Activated CD4-positive, alpha-beta T cell treated with anti-CD3 and anti-CD28 coated beads, Interleukin-2, amount 50 U/mL, for 1 hour (primary cell): ENCODE results near the gene FOXN1.
"Not testable (repeated sequence)": the region's sequence is repeated elsewhere in the genome, so short reads cannot be mapped to it uniquely, and the experiment has no call there.

ENCODE experiments used
- DNase-seq: peaks from one replicate; pipeline ENCODE4 v3.0.0-alpha.2; 2020

The FOXN1 gene, protein sequence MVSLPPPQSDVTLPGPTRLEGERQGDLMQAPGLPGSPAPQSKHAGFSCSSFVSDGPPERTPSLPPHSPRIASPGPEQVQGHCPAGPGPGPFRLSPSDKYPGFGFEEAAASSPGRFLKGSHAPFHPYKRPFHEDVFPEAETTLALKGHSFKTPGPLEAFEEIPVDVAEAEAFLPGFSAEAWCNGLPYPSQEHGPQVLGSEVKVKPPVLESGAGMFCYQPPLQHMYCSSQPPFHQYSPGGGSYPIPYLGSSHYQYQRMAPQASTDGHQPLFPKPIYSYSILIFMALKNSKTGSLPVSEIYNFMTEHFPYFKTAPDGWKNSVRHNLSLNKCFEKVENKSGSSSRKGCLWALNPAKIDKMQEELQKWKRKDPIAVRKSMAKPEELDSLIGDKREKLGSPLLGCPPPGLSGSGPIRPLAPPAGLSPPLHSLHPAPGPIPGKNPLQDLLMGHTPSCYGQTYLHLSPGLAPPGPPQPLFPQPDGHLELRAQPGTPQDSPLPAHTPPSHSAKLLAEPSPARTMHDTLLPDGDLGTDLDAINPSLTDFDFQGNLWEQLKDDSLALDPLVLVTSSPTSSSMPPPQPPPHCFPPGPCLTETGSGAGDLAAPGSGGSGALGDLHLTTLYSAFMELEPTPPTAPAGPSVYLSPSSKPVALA

GRCh38 chr17:28505986-28506665 is at the start of gene FOXN1:
FOXN1 (plus strand) TSS chr17:28506348; CDS start chr17:28523970, 17,622 bp downstream.
- no peak for DNase-seq

DNA sequence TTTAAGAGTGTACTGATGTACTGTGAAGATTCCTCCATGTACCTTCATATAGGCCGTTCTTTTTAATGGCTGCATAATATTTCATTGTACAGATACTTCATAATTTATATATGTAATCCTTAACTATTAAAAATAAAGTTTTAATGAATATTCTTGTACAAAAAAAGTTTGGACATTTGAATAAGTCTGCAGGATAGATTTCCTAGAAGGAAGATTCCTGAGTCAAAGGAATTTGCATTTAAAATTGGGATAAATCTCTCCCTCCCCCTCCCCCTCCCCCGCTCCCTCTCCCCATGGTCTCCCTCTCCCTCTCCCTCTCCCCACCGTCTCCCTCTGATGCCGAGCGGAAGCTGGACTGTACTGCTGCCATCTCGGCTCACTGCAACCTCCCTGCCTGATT is 48.3 kb upstream of the FOXN1 start:
- no peak for DNase-seq

GRCh38 chr17:28458881-28459280 is 47.3 kb upstream of the FOXN1 start:
- not testable (repeated sequence) for DNase-seq

DNA sequence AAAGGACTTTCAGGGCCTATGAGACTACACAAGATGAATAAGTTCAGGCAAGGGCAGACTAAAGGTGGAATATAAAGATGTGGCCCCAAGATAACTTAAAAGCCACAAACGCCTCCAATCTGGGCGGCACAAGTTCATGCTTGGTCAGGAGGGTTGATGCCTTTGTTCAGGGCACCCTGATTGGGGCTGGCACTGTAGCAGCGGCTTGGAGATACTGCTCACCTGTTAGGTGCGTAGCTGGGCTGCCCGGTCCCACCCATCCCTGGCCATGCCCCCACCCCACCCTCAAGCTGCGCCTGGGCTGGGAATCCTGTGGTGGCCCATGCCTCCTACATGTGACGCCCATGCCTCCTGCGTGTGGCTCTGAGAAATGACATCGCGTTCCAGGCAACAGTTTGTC is 45.2 kb upstream of the FOXN1 start:
- DNase-seq = no peak

- DNase-seq = no peak
Measured at GRCh38 chr17:28466001-28466400, 40.1 kb upstream of the FOXN1 start.

DNA sequence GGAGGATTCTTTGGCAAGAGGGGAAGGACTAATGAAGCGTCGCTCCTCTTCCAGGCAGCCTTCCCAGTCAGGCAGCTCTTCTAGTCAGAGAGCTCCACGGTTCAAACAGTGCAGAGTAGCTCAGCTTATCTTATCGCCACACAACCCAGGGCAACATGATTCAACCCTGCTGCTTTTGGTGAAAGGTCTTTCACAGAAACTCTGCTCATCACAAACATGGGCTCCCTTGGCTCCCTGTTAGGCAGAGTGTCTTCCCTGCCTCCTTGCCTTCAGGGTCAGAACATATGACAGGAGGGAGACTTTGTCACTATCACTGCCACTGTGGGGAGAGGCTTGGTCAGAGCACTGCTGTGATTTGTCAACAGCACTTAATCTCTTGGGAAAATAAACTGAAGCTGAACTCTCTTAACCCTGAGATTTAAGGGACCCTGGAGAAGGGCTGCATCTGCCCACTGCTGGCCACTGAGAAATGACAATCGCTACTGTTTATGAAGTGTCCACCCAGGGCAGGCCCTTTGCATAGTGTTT is 39.6 kb upstream of the FOXN1 start:
- DNase-seq = no peak

GRCh38 chr17:28467456-28468025 is 38.6 kb upstream of the FOXN1 start:
- DNase-seq = no peak

DNA sequence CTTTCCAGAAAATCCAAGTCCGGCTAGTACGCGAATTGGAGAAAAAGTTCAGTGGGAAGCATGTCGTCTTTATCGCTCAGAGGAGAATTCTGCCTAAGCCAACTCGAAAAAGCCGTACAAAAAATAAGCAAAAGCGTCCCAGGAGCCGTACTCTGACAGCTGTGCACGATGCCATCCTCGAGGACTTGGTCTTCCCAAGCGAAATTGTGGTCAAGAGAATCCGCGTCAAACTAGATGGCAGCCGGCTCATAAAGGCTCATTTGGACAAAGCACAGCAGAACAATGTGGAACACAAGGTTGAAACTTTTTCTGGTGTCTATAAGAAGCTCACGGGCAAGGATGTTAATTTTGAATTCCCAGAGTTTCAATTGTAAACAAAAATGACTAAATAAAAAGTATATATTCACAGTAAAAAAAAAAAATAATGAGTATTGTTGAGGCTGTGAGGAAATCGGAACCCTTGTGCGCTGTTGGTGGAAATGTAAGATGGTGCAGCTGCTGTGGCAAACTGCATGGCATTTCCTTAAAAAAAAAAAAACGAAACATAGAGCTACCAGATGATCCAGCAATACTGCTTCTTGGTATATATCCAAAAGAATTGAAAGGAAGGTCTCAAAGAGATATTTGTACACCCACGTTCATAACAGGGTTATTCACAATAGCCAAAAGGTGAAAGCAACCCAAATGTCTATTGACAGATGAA is 38.0 kb upstream of the FOXN1 start:
- DNase-seq = not testable (repeated sequence)

DNA sequence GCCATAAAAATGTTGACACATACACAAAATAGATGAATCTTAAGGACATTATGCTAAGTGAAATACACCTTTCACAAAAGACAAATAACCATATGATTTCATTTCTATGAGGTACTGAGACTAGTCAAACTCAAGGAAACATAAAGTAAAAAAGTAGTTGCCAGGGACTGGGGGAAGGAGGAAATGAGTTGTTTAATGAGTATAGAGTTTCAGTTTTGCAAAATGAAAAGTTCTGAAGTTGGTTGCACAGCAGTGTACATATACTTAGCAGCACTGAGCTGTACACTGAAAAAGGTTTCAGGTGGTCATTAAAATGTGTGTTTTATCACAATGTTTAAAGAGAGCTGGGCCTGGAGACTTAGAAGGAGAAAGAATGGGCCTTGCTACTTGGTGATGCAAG is 37.4 kb upstream of the FOXN1 start:
- no peak for DNase-seq

- DNase-seq = no peak
Measured at GRCh38 chr17:28469376-28469775, 36.8 kb upstream of the FOXN1 start.

DNA sequence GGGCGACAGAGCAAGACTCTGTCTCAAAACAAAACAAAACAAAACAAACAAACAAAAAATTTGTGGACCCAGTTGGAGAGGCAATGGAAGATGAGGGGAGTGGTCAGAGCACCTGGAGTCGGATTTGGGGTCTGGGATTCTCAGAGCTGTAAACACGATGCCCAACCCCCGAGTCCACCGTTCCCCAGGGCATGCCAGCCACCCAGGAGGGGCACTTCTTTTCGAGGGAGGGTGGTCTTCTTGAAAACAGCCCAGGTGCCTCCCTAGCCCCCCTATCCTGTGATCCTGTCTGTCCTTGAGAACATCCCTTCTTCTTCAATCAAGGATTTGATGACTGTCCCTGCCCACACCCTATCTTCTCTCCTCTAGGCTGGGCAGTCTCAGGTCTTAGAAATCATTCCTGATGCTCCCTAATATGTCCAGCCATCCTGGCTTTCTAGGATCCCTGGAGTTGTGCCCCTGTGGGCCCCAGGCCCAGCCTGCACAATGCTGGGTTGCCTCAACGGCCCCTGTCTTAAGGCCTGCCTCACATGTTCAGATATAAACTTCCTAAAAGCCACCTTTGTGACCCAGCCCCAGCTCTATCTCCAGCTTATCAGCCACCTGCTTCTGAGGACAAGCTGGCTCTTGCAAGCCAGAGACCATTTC is 35.8 kb upstream of the FOXN1 start:
- DNase-seq = no peak

DNA sequence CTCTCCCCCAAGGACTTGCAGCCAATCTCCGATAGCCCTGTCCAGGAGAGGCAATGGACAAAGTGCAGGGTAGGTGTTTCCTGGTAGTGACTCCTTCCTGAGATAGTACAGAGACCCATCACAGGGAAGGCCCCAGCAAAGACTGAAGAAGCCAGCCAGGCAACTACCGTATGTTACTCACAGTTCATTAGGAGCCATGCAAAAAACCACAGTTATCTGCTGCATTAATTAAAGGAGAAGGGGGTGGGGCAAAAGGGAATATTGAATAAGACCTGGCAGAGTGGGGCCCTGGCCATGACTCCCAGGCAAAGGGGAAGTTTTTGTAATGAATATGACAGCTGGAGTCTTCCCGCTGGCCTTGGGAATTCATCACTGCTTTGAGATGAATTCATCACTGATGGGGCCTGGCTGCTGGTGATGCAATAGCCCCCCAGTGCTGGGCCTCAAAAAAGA is 35.2 kb upstream of the FOXN1 start:
- DNase-seq = no peak

DNA sequence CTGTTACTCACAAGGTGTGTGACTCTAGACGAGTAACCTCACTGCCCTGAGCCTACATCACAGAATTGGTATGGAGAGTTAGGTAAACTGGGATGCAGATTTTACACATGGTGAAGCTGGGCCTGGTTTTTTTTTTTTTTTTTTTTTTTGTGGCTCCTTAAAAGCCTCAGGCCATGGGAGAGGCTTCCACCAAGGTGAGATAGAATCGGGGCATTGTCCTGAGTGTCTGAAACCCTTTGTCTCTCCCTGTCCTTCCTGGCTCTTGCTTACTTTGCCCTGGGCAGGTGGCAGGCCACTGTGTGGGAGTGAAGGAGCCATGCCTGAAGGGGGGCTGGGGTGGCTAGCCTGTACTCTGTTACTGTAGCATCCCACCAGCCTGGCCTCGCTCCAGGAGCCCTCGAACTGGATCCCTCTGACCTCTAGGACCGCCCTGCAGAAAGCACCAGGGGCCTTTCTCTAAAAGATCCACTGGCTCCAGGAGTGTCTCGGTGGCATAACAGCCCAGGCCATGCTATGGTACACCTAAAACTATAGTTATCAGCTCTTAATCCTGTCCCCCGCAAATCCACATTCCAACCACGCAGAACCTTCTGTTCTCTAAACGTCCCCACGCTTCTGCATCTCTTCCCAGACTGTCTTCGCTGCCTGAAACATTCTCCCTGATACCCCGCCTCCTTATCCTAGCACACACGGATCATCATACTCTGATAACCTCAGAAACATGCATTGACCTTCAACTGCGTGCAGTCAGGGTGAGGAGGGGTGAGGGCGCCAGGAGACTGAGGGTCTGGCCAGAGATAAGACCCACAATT is 34.4 kb upstream of the FOXN1 start:
- no peak for DNase-seq

DNA sequence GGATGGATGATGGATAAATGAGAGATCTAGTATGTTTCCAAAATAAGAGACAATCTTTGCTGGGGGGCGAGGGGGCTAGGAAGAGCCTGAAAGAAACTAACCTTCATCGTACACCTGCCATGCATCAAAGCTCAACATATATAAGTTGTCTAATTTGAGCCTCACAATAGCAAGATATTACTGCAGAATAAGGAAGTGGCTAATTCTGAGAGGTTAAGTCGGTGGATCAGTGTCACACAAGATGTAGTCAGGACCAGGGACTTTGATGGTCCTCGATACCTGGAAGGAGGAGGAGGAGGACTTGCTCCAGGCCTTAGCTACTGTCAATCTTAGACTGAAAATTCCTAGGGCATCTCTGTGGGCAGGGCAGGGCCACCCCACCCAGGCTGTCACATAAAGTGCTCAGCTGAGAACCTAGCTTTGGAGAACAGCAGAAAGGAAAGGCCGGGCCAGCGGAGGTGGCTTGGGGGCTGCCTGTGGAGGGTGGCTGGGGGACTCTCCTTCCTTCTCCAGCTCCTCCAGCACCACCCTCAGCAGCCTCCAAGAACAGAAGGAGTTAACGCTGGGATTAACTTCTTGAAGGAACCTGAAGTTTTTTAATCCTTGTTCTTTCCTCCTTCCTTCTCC is 33.2 kb upstream of the FOXN1 start:
- DNase-seq = no peak

DNA sequence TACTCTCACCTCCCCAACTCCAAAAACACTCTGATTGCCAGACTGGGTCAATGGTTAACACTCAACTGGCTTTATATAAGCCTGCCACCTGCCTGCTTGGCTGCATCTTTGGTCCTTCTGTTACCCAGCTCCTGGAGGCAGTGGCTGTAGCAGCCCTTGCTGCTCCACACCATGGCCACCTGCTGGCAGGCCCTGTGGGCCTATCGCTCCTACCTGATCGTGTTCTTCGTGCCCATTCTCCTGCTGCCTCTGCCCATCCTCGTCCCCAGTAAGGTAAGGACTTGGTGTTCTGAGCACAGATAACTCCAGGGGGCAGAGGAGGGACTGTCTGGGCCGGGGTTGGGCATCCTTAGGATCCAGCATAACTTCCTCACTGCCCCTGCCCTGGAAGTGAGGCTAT is 32.6 kb upstream of the FOXN1 start, which contains the start of gene SLC13A2:
Gene SLC13A2 (plus strand): TSS at position 103 of the 400 bp plus-strand sequence. CDS start 69 bp downstream, at position 172.
- no peak for DNase-seq

GRCh38 chr17:28474111-28474531 is 32.0 kb upstream of the FOXN1 start:
- no peak for DNase-seq

DNA sequence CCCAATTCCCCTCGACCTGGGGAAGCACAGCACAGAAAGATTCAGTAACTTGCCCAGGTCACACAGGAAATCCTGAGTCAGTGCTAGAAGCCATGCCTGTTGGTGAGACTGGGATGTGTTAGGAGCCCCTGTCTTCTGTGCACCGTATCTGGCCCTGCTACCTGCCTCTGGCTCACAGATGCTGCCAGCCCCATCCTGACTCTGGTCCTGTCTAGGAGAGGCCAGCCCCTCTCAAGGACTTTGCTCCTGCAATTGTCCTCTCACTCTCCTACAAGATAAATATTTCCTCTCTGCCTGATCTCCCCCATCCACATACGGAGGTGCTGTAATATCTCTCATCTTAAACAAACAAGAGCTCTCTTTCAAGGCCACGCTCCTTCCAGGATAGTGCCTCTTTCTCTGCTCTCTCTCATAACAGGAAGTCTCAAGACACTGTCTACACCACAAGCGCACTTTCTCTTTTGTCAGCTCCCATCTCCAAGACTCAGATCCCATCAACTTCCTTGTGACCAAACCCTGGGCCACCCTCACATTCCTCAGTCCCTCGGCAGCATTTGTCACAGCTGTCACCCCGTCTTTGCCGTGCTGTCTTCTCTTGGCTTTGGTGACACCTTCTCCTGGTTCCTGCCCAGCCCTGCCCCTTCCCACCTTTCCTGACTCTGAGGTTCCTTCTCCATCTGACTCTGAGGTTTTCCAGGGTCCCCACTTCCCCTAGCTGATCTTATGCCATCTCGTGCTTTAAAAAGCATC is 30.8 kb upstream of the FOXN1 start:
- no peak for DNase-seq

DNA sequence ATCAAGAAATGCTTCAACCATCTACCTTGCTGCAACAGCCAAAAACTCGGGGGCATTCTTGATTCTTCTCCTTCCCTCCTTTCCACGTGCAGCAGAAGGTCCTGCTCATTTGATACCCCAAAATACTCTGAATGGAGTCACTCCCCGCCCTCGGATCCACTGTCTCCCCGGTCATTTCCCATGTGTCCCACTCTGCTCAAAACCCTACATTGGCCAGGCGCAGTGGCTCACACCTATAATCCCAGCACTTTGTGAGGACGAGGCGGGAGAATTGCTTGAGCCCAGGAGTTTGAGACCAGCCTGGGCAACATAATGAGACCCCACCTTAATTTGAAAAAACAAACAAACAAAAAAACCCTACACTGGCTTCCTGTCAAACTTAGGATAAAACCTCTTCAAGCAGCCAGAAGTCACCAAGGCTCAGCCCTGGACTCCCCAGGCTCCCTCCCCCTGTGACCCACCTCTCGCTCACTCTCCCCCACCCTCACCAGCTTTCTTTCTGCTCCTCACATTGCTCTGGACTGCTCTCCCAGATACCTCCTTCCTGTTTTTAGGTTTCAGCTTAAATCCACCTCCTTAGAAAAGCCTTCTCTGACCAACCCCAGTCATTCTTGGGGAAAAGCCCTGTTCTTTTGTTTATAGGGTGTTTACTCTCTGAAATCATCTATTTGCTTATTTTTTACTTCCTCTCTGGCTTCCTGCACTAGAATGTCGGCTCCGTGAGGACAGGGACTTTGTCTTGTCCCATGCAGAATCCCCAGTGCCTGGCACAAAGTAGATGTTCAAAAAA is 29.9 kb upstream of the FOXN1 start:
- no peak for DNase-seq

- DNase-seq = no peak
Measured at GRCh38 chr17:28477928-28478327, 28.2 kb upstream of the FOXN1 start.
